Activated effector memory CD4-positive, alpha-beta T cell treated with anti-CD3 and anti-CD28 coated beads, Interleukin-2, amount 50 U/mL, for 16 hours (primary cell): ENCODE data around the gene WNT9A.

Experiments used
- DNase-seq: peaks from one replicate; pipeline ENCODE4 v3.0.0-alpha.2; 2020

The WNT9A gene

GRCh38 chr1:227941509-227942020 is 6.2 kb downstream of the WNT9A start:
- peak; percentile 58 for DNase-seq

- DNase-seq = peak; percentile 58
Observed at GRCh38 chr1:227940791-227941241, 6.9 kb downstream of the WNT9A start.

- peak; percentile 57 for DNase-seq
Observed at GRCh38 chr1:227939791-227940771, 7.7 kb downstream of the WNT9A start.

GRCh38 chr1:227938911-227939790 is 8.6 kb downstream of the WNT9A start:
- DNase-seq = peak; percentile 58

- DNase-seq = peak; percentile 25
Observed at GRCh38 chr1:227938276-227938675, 9.5 kb downstream of the WNT9A start.

GRCh38 chr1:227937838-227938145 is 9.9 kb downstream of the WNT9A start:
- peak; percentile 46 for DNase-seq

- peak; percentile 31 for DNase-seq
Observed at GRCh38 chr1:227937031-227937837, 10.5 kb downstream of the WNT9A start.

GRCh38 chr1:227935826-227936225 is 11.9 kb downstream of the WNT9A start:
- DNase-seq = peak; percentile 25

- DNase-seq = peak; percentile 83
Observed at GRCh38 chr1:227934476-227935313, 13.0 kb downstream of the WNT9A start.

- DNase-seq = no peak
Observed at GRCh38 chr1:227929751-227930472, 17.8 kb downstream of the WNT9A start.

- no peak for DNase-seq
Observed at GRCh38 chr1:227928811-227929375, 18.8 kb downstream of the WNT9A start.

GRCh38 chr1:227927971-227928741 is 19.6 kb downstream of the WNT9A start:
- DNase-seq = no peak

GRCh38 chr1:227926896-227927885 is 20.5 kb downstream of the WNT9A start:
- DNase-seq = no peak

- no peak for DNase-seq
Observed at GRCh38 chr1:227926216-227926791, 21.4 kb downstream of the WNT9A start.

- no peak for DNase-seq
Observed at GRCh38 chr1:227925582-227926198, 22.0 kb downstream of the WNT9A start.

GRCh38 chr1:227924833-227925574 is 22.7 kb downstream of the WNT9A start:
- no peak for DNase-seq
